Measurements from ENCODE around the gene EPM2A.

DNA sequence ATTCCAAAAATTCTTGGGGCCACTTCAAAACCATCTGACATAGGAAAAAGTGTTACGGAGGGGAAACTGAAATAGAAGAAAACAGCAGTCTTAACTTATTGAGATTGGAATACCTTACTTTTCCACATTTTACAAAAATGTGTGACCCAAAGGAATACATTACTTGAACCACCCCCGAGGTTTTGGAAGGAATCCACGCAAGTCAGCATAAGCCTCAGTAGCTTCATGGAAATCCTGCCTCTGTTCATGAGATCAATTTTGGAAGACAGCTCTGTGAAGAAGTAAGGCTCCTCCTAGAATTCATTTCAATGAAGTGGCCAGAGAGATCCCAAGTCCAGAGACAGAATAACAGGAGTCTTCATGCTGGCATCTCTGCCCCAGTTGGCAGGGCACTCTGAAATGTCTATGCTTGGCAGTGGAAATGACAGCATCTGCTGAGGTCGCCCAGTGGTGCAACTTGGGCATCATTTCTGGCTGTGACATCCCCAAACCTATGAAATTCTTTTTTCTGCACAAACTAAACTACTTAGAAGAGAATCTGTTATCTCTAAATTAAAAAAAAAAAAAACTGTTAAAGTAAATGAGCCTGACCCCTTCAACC is 132.5 kb downstream of the EPM2A start:
- TF ChIP-seq POLR2A (IDR thresholded peaks at IDR 0.05; ENCODE audit: low read depth, low read length): no peak
- TF ChIP-seq TAF1 (IDR thresholded peaks at IDR 0.05; ENCODE audit: low read depth, low read length): no peak
- TF ChIP-seq POLR2AphosphoS5 (IDR thresholded peaks at IDR 0.05; ENCODE audit: low read depth, low read length): no peak
- no peak for TF ChIP-seq SPI1 (IDR thresholded peaks at IDR 0.05; ENCODE audit: low read depth, low read length)
- TF ChIP-seq PAX5 (IDR thresholded peaks at IDR 0.05; ENCODE audit: insufficient read depth, low read length, severe bottlenecking): no peak

Measured in GM12891 (cell line).